AG09319 (cell line): ENCODE results near the gene SARS2.

Experiments used
- DNase-seq: peaks from one replicate; pipeline ENCODE4 v3.0.0-alpha.2; 2010; ENCODE audit warnings: low read depth; ENCODE audit errors: extremely low read depth
- CTCF ChIP-seq: IDR thresholded peaks from 2 replicates; pipeline ENCODE4 v1.5.1; 2011; ENCODE audit warnings: low read depth, mild to moderate bottlenecking, inconsistent platforms, low read length, moderate library complexity

SARS2 gene

DNA sequence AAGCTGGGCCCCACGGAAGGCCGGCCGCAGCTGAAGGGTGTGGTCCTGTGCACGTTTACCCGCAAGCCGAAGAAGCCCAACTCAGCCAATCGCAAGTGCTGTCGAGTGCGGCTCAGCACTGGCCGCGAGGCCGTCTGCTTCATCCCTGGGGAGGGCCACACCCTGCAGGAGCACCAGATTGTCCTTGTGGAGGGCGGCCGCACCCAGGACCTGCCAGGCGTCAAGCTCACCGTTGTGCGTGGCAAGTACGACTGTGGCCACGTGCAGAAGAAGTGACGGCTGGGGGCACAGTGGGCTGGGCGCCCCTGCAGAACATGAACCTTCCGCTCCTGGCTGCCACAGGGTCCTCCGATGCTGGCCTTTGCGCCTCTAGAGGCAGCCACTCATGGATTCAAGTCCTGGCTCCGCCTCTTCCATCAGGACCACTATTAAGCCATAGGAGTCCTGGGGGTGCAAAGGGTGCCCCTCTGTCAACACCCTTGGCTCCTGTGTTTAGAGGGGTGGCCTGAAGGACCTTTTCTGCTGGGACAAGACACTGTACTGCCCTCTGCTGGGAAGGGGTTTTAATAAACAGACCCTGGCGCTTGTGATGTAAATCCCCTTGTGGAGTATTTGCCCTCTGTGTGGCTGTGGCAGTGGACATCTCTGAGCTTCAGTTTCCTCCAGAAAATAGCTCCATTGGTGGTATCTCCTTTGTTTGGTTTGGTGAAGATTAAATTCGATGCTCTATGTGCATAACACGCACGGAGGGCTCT lies 2.0 kb upstream of the SARS2 start:
- no peak for DNase-seq
- peak; percentile 30 for TF ChIP-seq CTCF

DNA sequence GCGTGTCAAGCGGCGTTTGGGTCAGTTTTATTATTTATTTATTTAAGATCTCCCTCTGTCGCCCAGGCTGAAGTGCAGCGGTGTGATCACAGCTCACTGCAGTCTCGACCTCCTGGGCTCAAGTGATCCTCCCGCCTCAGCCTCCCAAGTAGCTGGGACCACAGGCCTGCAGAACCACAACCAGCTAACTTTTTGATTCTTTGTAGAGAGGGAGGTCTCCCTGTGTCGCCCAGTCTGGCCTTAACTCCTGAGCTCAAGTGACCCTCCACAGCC lies 894 bp upstream of the SARS2 start:
- no peak for DNase-seq

DNA sequence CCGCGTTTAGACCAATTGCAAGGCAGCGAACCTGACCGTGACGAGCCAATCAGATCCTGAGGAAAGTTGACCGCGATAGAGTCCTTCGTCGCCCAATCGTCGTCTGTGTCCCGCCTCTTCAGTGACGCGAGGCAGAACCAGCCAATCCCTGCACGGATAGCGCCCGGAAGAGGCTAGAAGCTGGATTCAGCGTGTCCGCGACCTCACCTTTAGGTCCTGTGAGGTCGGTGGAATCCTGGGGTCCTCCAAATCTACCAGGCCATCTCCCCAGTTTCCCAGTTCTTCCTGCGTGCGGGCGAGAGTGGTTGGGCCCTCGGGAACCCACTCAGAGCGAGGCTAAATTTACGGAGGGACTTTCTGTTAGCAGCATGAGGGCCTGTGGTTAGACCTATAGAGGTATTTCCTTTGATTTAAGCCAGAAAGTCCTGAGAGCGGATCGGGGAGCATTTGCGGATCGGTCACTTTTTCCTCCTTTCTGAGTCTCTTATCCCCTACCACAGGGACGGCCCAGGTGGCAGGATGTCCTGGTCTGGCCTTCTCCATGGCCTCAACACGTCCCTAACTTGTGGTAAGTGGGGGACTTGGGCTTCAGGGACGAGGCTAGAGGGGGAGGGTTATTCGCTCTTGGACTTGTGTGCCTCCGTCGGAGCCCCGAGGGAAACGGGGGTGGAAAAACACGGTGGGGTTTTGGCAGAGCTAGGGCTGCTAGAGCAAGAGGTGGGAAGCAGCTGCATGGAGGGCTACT lies 385 bp upstream of the SARS2 start, which contains the start of gene MRPS12:
TSS of gene MRPS12 (plus strand) at position 169 of the 745 bp plus-strand sequence. CDS start at position 520, 351 bp downstream.
- no peak for TF ChIP-seq CTCF

More for the DNA sequence above, 894 bp upstream of the SARS2 start:
- no peak for TF ChIP-seq CTCF

DNA sequence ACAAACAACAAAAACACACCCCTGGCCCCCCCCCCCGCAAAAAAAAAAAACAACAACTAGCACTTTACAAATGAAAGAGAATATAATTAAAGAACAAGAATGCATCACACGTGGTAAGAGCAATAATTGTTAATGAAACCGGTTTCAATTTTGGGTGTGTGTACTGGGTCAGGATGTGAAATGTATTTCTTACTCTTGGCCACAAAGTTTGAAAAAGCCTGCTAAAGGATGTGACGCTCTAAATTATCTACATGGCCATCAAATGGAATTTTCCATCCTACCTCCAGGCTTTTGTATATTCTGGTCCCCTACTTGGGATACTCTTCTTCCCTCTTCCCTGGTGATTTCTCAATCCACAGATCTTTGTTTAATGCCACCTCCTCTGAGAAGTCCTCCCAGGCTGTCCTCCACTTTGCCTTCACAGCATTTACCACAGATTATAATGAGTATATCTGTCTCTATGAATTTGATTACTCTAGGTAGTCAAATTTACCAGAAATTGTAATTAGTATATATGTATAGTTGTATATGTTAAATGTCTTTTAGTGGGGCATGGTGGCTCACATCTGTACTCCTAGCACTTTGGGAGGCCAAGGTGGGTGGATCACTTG lies 2.1 kb downstream of the SARS2 start:
- DNase-seq = no peak
- no peak for TF ChIP-seq CTCF

More for the DNA sequence above, 385 bp upstream of the SARS2 start, which contains the start of gene MRPS12:
- DNase-seq = peak; percentile 98

DNA sequence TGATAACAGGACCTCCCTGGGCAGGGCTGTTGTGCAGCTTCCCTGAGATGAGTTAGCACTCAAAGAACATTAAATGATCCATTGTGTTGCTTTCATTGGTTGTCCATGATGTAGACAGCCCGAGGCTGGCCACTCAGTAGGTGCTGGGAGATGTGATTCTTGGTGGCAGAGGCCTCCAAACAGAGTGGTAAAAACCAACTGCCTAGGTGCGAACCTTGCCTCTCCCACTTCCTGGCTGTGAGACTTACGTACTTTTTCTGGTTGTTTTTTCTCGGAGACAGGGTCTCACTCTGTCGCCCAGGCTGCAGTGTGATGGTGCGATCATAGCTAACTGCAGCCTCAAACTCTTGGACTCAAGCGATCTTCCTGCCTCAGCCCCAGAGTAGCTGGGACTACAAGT lies 6.2 kb downstream of the SARS2 start:
- no peak for TF ChIP-seq CTCF
- no peak for DNase-seq

DNA sequence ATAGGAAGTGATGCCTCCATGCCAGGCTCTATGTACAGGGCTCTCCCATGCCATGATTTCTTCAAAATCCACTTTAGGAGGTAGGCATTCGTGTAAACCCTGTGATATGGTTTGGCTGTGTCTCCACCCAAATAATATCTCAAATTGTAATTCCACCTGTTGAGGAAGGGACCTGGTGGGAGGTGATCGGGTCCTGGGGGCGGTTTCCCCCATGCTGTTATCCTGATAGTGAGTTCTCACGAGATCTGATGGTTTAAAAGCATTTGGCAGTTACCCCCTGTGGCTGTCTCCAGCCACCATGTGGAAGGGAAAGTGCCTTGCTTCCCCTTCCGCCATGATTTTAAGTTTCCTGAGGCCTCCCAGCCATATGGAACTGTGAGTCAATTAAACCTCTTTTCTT lies 8.1 kb downstream of the SARS2 start:
- DNase-seq = no peak
- no peak for TF ChIP-seq CTCF
